Measurements from ENCODE around the gene TTC39B. TPM values are rescaled to one million over a fixed set of nuclear protein-coding genes. Genes with fewer than 3 reads are reported as not detected.

Gene TTC39B
- total RNA-seq = 1.3 and 4.1 TPM in 2 replicates
- 0.94 and 1.3 TPM in 2 replicates for polyA plus RNA-seq

DNA sequence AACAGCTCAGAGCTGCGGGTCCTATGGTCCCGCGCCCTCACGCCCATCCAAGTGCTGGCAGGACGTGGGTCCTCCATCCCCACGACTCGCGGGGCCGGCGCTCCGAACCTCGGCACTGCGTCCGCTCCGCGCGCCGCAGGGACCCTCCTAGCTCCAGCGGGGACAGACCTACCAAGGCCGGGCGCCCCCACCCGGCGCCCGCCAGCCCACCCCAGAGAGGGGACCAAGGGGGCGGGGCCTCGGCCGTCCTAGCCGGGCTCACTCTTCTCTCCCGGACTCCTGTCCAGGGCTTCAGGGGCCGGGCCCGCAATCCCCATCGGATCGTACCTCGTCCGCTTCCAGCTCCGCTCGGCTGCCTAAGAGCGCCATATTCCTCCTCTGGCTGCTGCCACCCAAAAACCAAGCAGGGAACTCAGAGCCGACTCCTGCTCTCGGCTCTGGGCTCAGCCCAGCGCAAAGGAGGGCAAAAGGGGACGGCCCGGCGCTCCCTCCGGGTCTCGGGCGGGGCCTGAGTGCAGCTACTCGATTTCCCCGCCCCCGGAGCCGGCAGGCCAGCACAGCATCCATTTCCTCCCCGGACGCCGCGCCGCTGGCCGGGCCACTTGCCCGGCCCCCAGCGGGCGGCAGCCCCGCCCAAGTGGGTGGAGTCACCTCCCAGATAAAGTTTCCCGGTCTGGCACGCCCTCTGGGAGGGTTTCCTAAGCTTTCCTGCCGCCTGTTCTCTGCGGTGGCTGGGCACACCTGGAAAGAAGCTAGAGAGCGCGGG is at the start of gene TTC39B:
TTC39B (minus strand) TSS at position 460 of the 766 bp plus-strand sequence; CDS start at position 369, 91 bp downstream.
- no peaks in the 10 kb centered on the region for H3K36me3 ChIP-seq
- H3K4me1 ChIP-seq (ENCODE audit: low read depth) = no peaks in the 10 kb centered on the region
- H3K27ac ChIP-seq = peak within 1 kb of the TSS; percentile 32
- H3K4me3 ChIP-seq = peak within 1 kb of the TSS; percentile 67
- H3K9me3 ChIP-seq (ENCODE audit: low read depth) = no peaks in the 10 kb centered on the region
- no peak for TF ChIP-seq CTCF (IDR thresholded peaks at IDR 0.05; ENCODE audit: low read depth, low read length)
- no peaks in the 10 kb centered on the region for H3K27me3 ChIP-seq
- DNase-seq (ENCODE audit: low read depth in 1 of 2, low spot score in 1 of 2) = peak; percentile 94 to 96

DNA sequence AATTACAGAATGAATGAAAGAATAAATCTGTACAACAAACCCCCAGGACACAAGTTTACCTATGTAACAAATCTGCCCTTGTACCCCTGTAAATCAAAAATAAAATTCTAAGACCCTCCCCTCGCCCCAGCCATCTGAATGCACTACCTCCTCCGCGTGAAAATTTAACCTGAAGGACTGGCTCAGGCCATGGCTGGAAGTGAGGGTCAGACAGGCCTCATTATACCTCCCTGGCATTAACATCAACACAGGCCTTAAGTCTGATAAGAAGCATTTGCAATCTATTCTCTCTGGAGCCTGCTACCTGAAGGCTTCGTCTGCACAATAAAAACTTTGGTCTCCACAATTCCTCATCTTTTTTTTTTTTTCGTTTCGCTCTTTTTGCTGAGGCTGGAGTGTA is 48.7 kb upstream of the TTC39B start:
- no peak overlapping the region for H3K27ac ChIP-seq
- no peaks in the 10 kb centered on the region for H3K27me3 ChIP-seq
- DNase-seq (ENCODE audit: low read depth in 1 of 2, low spot score in 1 of 2) = no peak
- no peak for TF ChIP-seq CTCF (IDR thresholded peaks at IDR 0.05; ENCODE audit: low read depth, low read length)
- no peaks in the 10 kb centered on the region for H3K9me3 ChIP-seq (ENCODE audit: low read depth)
- no peaks in the 10 kb centered on the region for H3K4me1 ChIP-seq (ENCODE audit: low read depth)
- no peaks in the 10 kb centered on the region for H3K36me3 ChIP-seq
- H3K4me3 ChIP-seq = no peak overlapping the region

DNA sequence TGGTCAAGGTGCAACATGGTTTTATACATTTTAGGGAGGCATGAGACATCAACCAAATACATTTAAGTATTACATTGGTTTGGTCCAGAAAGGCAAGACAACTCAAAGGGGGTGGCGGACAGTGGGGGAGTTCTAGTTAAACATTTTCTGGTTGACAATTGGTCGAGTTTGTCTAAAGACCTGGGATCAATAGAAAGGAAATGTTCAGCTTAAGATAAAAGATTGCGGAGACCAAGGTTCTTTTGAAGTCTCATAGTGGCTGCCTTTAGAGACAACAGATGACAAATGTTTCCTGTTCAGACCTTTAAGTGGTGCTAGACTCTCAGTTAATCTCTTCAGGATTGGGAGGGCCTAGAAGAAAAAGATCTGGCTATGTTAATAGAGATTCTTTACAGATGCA is 47.7 kb upstream of the TTC39B start:
- Histone ChIP-seq H3K4me3 (no peak overlapping the region), H3K36me3 (no peaks in the 10 kb centered on the region), H3K9me3 (ENCODE audit: low read depth) (no peaks in the 10 kb centered on the region), H3K27me3 (no peaks in the 10 kb centered on the region), H3K27ac (no peak overlapping the region), H3K4me1 (ENCODE audit: low read depth) (no peaks in the 10 kb centered on the region)
- DNase-seq (ENCODE audit: low read depth in 1 of 2, low spot score in 1 of 2) = peak; percentile 3 to 15
- TF ChIP-seq CTCF (IDR thresholded peaks at IDR 0.05; ENCODE audit: low read depth, low read length) = no peak

- H3K4me1 ChIP-seq (ENCODE audit: low read depth) = no peaks in the 10 kb centered on the region
- H3K4me3 ChIP-seq = no peak overlapping the region
- no peak for TF ChIP-seq CTCF (IDR thresholded peaks at IDR 0.05; ENCODE audit: low read depth, low read length)
- H3K27ac ChIP-seq = no peak overlapping the region
- no peaks in the 10 kb centered on the region for H3K36me3 ChIP-seq
- DNase-seq (ENCODE audit: low read depth in 1 of 2, low spot score in 1 of 2) = no peak
- no peaks in the 10 kb centered on the region for H3K27me3 ChIP-seq
- no peaks in the 10 kb centered on the region for H3K9me3 ChIP-seq (ENCODE audit: low read depth)
Measured at GRCh38 chr9:15353892-15354291, 46.9 kb upstream of the TTC39B start.

DNA sequence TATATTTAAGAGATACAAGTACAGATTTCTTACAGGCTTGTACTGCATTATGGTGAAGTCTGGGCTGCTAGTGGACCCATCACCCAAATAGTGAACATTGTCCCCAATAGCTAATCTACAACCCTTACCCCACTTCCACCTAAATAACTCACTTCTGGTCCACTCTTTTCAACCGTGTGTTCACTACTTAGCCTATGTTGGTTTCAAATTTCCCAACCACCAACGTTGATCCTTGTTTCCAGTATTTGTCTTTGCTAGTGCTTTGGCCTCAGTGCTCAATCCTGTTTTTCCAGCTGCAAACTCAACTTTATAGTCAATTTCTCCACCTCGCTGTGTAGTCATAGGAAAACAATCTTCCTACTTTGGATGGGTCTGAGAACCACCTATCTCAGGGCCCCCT is 45.3 kb upstream of the TTC39B start:
- DNase-seq (ENCODE audit: low read depth in 1 of 2, low spot score in 1 of 2) = no peak
- Histone ChIP-seq H3K4me1 (ENCODE audit: low read depth) (no peaks in the 10 kb centered on the region), H3K4me3 (no peak overlapping the region), H3K36me3 (no peaks in the 10 kb centered on the region), H3K27ac (no peak overlapping the region), H3K27me3 (no peaks in the 10 kb centered on the region), H3K9me3 (ENCODE audit: low read depth) (no peaks in the 10 kb centered on the region)
- TF ChIP-seq CTCF (IDR thresholded peaks at IDR 0.05; ENCODE audit: low read depth, low read length) = no peak
